HL-60/S4 treated with retinoic acid at 250 ng/mL for 4 days and 3 days (cell line): ENCODE results near the gene INKA1.
"Not testable (repeated sequence)": the region's sequence is repeated elsewhere in the genome, so short reads cannot be mapped to it uniquely, and the experiment has no call there.

ENCODE experiments used
- in situ Hi-C: fragments of 300-500 bp; cut with MboI; formaldehyde crosslinking; loops from 2 replicates; pipeline ENCODE4 v1.7.0; 2022; ENCODE audit warnings: low sequenced_read_pairs

INKA1 gene

GRCh38 chr3:49802719-49803464 lies at the start of gene INKA1:
Gene INKA1, plus strand, starts transcription at chr3:49803261. Its CDS starts 132 bp downstream, at chr3:49803393.
- in situ Hi-C loops, result no loop called here

GRCh38 chr3:49754536-49754935 lies 48.5 kb upstream of the INKA1 start:
- in situ Hi-C loops, result no loop called here

DNA sequence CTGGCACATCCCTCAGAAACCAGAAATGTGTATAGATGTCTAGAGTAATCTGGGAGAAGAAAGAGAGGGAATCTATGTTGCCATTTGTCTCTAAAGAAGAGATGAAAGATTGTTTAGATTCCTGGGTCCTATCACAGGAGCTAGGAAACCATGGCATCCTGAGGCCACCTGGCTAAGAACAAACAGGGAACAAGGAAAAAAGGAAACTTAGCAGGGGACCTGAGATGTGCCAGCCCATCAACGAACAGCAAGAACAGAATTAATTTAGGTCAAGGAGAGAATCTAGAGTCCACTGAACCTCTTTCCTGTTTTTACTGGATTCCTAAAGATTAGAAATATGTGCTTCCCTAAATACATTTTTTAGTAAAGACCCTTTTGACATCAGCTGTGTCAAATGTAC lies 47.0 kb upstream of the INKA1 start:
- in situ Hi-C loops, result no loop called here

- in situ Hi-C loops, result no loop called here
These were observed 45.9 kb upstream of the INKA1 start for GRCh38 chr3:49757197-49757596.

DNA sequence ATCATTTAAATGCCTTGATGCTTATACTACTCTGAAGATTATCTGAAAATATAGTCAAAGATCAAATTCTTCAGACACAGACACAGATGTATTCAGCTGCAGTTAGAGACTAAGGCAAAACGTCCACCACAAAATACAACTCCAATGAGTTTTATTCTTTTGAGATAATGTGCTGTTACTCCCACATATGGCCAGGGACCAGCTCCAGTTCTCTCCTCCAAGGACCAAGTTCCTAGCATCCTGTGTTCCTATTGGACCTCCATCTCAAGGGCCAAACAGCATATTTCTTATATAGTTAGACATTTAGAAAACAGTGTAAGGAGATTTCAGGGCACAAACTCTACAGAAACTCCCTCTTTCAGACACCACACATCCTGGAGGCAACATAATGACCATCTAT lies 43.8 kb upstream of the INKA1 start:
- in situ Hi-C loops, result no loop called here

DNA sequence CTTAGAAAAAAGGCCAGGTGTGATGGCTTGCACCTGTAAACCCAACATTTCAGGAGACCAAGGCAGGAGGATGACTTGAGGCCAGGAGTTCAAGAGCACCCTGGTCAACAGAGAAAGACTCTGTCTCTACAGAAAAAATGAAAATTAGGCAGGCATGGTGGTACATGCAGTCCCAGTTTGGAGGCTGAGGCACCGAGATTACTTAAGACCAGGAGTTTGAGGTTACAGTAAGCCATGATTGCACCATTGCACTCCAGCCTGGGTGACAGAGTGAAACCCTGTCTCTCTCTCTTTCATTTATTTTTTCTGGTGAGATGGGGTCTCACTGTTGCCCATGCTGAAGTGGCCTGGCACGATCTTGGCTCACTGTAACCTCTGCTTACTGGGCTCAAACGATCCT lies 41.4 kb upstream of the INKA1 start:
- in situ Hi-C loops, result no loop called here

DNA sequence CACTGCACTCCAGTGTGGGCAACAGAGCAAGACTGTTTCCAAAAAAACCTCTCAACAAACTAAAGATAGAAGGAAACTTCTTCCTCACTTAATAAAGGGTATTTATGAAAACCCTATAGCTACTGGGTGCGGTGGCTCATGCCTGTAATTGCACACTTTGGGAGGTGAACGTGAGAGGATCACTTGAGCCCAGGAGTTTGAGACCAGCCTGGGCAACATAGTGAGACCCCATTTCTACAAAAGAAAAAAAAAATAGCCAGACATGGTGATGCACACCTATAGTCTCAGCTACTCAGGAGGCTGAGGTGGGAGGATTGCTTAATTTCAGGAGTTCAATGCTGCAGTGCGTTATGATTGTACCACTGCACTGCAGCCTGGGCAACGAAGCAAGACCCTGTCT lies 39.1 kb upstream of the INKA1 start:
- in situ Hi-C loops, result no loop called here

- in situ Hi-C loops, result no loop called here
These were observed 33.7 kb upstream of the INKA1 start for GRCh38 chr3:49769286-49769915.

DNA sequence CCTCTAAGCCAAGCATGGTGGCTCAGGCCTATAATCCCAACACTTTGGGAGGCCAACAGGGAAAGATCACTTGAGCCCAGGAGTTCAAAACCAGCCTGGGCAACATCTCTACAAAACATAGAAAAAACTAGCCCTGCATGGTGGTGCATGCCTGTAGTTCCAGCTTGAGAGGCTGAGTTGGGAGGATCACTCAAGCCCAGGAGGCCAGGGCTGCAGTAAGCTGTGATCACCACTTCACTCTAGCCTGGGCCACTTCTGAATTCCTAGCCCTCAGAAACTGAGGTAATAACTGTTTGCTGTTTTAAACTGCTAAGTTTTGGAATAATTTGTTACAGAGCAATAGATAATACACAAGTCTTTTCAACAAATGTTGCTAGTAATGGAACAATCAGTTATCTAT lies 33.1 kb upstream of the INKA1 start:
- in situ Hi-C loops, result no loop called here

DNA sequence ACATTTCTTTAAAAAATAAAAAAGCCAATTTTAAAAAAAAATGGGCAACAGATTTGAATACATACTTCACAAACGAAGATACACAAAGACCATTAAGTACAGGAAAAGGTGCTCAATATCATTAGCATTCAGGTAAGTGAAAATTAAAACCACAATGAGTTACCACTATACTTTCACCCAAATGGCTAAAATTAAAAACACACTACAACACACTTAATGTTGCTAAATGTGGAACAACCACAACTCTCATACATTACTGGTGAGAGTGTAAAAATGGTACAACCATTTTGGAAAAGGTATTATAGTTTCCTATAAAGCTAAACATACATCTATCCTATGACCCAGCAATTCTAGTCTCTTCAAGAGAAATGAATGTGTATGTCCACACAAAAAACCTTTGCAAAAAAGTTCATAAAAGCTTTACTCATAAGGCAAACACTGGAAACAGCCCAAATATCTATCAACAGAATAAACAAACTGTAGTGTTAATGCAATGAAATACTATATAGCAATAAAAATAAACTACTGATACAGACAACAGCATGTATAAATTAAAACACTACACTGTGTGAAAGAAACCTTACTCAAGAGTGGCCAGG lies 31.6 kb upstream of the INKA1 start:
- in situ Hi-C loops, result no loop called here

- in situ Hi-C loops, result no loop called here
These were observed 30.4 kb upstream of the INKA1 start for GRCh38 chr3:49772703-49773102.

GRCh38 chr3:49775538-49775937 lies 27.5 kb upstream of the INKA1 start:
- in situ Hi-C loops, result no loop called here

- in situ Hi-C loops, result not testable (repeated sequence)
These were observed 27.0 kb upstream of the INKA1 start for GRCh38 chr3:49776101-49776500.

DNA sequence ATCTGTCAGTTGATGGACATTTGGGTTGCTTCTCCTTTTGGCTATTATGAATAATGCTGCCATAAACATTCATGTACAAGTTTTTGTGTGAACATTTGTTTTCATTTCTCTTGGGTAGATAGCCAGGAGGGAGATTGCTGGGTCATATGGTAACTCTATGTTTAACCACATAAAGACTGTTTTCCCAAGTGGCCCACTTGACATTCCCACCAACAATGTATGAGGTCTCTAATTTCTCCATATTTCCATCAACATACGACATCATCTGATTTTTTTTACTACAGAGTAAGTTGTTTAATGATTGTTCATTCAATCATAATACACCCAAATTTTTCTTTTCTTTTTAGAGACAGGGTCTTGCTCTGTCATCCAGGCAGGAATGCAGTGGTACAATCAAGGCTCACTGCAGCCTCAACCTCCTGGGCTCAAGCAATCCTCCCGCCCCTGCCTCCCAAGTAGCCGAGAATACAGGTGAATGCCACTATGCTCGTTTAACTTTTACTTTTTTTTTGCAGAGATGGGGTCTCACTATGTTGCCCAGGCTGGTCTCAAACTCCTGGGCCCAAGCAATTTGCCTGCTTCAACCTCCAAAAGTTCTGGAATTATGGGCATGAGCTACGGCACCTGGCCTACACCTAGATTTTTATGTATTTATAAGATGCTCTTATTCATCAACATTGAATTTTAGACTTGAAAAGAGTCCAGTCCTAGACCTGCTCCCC lies 23.5 kb upstream of the INKA1 start:
- in situ Hi-C loops, result no loop called here

GRCh38 chr3:49780080-49780974 lies 22.7 kb upstream of the INKA1 start:
- in situ Hi-C loops, result no loop called here

DNA sequence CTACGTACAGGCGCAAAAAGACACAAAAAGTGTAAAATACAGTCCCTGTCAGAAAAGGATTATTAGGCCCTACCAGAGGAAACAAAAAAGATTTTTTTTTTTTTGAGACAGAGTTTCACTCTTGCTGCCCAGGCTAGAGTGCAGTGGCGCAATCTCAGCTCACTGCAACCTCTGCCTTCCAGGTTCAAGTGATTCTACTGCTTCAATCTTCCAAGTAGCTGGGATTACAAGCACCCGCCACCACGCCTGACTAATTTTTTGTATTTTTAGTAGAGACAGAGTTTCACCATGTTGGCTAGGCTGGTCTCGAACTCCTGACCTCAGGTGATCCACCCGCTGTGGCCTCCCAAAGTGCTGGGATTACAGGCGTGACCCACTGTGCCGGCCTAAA lies 22.1 kb upstream of the INKA1 start:
- in situ Hi-C loops, result not testable (repeated sequence)

- in situ Hi-C loops, result no loop called here
These were observed 21.5 kb upstream of the INKA1 start for GRCh38 chr3:49781415-49782199.

DNA sequence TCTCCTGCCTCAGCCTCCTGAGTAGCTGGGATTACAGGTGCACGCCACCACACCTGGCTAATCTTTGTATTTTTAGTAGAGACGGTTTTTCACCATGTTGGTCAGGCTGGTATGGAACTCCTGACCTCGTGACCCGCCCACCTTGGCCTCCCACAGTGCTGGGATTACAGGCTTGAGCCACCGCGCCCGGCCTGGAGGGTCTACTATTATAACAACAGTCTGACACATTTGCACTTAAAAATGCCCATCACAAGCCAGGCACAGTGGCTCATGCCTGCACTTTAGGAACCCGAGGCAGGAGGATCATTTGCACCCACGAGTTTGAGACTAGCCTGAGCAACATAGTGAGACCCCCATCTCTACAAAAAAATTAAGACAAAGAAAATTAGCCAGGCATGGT lies 20.8 kb upstream of the INKA1 start:
- in situ Hi-C loops, result not testable (repeated sequence)

DNA sequence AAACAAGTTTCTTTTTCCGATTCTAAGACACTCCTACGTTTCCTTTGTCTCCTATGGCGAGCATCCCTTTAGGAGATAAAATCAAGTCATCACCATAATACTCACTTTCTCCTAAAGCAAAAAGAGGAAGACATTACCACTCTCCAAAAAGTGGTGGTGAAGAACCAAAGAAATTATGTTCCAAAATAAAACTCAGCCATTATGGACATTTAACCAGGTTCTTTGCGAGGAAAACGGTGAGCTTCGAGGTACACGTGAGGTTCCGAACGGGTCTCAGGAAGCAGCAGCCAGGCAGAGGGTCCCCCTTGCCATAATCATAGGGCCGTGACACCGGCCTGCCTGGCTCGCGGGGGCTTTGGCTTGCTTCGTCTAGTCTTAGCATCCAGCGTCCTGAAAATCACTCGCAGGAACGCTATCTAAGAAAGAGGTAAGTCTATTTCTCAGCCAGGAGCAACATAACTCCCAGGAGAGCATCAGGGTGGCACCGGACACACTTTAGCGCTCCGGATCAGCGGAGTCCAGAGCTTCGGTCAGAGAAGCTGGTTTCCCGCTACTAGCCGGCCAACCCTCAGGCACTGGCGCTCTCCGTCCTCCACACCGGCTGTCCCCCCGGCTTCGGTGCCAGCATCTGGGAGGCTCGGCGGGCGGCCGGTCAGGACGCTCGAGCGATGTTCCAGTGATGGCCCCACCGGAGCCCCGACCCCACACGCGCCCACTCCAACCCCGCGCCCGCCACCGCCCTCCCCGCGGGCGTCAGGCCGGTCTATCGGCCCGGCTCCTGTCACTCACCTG lies 17.3 kb upstream of the INKA1 start:
- in situ Hi-C loops, result no loop called here
